Body of pancreas (tissue), 4 donors: Measurements from ENCODE around the gene PDF.

Source experiments
- POLR2A ChIP-seq, 3 donors: fragments of 450-650 bp; IDR thresholded peaks; one replicate each; pipeline ENCODE4 v1.6.1; 2016; ENCODE audit warnings: antibody characterized with exemption in 3 of 3, mild to moderate bottlenecking in 2 of 3
- TF ChIP-seq, protein P1 (sequence below), 7 experiments: fragments of 450-650 bp in 4 of 7; fragments of 200-600 bp in 3 of 7; sonication (generic) in 3 of 7; IDR thresholded peaks; one replicate each; pipeline ENCODE4 v1.5.1; 2016 to 2019; ENCODE audit warnings: antibody characterized with exemption in 7 of 7

DNA sequence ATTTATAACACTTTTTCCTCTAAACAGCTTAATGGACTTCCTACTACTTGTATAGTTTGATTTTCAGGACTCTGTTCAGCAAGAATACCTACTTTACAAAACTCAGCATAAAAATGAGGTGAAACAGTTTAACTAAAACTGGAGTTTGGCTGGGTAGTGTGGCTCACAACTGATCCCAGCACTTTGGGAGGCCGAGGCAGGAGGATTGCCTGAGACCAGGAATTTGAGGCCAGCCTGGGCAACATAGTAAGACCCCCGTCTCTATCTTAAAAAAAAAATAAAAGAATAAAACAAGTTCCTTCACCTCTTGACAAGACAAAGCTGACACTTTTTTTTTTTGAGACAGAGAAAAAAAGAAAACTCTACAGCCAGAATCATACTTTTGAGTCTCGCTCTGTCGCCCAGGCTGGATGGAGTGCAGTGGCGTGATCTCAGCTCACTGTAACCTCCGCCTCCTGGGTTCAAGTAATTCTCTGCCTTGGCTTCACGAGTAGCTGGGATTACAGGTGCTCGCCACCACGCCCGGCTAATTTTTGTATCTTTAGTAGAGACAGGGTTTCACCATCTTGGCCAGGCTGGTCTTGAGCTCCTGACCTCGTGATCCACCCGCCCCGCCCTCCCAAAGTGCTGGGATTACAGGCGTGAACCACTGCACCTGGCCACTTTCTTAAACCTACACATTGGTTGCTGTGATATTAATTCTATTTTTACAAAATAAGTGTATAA, 2.6 kb downstream of the PDF start:
- TF ChIP-seq, protein P1, sequence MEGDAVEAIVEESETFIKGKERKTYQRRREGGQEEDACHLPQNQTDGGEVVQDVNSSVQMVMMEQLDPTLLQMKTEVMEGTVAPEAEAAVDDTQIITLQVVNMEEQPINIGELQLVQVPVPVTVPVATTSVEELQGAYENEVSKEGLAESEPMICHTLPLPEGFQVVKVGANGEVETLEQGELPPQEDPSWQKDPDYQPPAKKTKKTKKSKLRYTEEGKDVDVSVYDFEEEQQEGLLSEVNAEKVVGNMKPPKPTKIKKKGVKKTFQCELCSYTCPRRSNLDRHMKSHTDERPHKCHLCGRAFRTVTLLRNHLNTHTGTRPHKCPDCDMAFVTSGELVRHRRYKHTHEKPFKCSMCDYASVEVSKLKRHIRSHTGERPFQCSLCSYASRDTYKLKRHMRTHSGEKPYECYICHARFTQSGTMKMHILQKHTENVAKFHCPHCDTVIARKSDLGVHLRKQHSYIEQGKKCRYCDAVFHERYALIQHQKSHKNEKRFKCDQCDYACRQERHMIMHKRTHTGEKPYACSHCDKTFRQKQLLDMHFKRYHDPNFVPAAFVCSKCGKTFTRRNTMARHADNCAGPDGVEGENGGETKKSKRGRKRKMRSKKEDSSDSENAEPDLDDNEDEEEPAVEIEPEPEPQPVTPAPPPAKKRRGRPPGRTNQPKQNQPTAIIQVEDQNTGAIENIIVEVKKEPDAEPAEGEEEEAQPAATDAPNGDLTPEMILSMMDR (IDR thresholded peaks at IDR 0.05) = no peak
- no peak for TF ChIP-seq POLR2A (IDR thresholded peaks at IDR 0.05)
